SK-N-MC (cell line): Measurements from ENCODE around the gene MRAS.
"Not testable (repeated sequence)": the region's sequence is repeated elsewhere in the genome, so short reads cannot be mapped to it uniquely, and the experiment has no call there.

ENCODE experiments used
- DNase-seq: peaks from one replicate; pipeline ENCODE4 v3.0.0-alpha.2; 2011; ENCODE audit warnings: low read depth, low spot score
- H3K27ac ChIP-seq: fragments of 200-600 bp; sonication (generic); 2 replicates; pipeline ENCODE4 v1.5.1; 2016; ENCODE audit warnings: mixed run types
- H3K36me3 ChIP-seq: fragments of 200-600 bp; sonication (generic); 2 replicates; pipeline ENCODE4 v1.6.1; 2017; ENCODE audit warnings: antibody characterized with exemption, low read length, mixed read lengths; ENCODE audit not compliant: insufficient read depth
- H3K4me3 ChIP-seq: fragments of 200-600 bp; sonication (generic); 2 replicates; pipeline ENCODE4 v1.5.1; 2016
- H3K9ac ChIP-seq: fragments of 200-600 bp; sonication (generic); 2 replicates; pipeline ENCODE4 v1.8.0; 2017; ENCODE audit warnings: mixed run types, mixed read lengths; ENCODE audit not compliant: insufficient read length
- H3K9me3 ChIP-seq: fragments of 200-600 bp; sonication (generic); 2 replicates; pipeline ENCODE4 v1.6.1; 2017; ENCODE audit warnings: low read depth, mild to moderate bottlenecking, antibody characterized with exemption, low read length, moderate library complexity, mixed read lengths
- EZH2 ChIP-seq: fragments of 200-600 bp; sonication (generic); IDR thresholded peaks from one replicate; pipeline ENCODE4 v1.6.1; 2017; ENCODE audit warnings: antibody characterized with exemption
- FOXP2 ChIP-seq: optimal IDR thresholded peaks from 2 replicates; pipeline ENCODE3; 2011; ENCODE audit warnings: mild to moderate bottlenecking, moderate library complexity; ENCODE audit not compliant: insufficient read depth; ENCODE audit errors: extremely low read length, control extremely low read depth
- POLR2AphosphoS5 ChIP-seq: IDR thresholded peaks from 2 replicates; pipeline ENCODE4 v1.6.1; 2012; ENCODE audit warnings: mild to moderate bottlenecking, low read depth, low read length, borderline replicate concordance

The MRAS gene

GRCh38 chr3:138405001-138405400 is 56.6 kb downstream of the MRAS start:
- Histone ChIP-seq H3K27ac (no peak overlapping the region), H3K36me3 (no peaks in the 10 kb centered on the region), H3K4me3 (no peak overlapping the region), H3K9me3 (no peaks in the 10 kb centered on the region), H3K9ac (no peak overlapping the region)
- TF ChIP-seq EZH2, result no peak
- no peak for TF ChIP-seq FOXP2
- no peak for TF ChIP-seq POLR2AphosphoS5
- no peak for DNase-seq

GRCh38 chr3:138405486-138405885 is 57.1 kb downstream of the MRAS start:
- Histone ChIP-seq H3K27ac (no peak overlapping the region), H3K9me3 (no peaks in the 10 kb centered on the region), H3K36me3 (no peaks in the 10 kb centered on the region), H3K9ac (no peak overlapping the region), H3K4me3 (no peak overlapping the region)
- TF ChIP-seq FOXP2 (no peak), POLR2AphosphoS5 (no peak), EZH2 (no peak)
- no peak for DNase-seq

DNA sequence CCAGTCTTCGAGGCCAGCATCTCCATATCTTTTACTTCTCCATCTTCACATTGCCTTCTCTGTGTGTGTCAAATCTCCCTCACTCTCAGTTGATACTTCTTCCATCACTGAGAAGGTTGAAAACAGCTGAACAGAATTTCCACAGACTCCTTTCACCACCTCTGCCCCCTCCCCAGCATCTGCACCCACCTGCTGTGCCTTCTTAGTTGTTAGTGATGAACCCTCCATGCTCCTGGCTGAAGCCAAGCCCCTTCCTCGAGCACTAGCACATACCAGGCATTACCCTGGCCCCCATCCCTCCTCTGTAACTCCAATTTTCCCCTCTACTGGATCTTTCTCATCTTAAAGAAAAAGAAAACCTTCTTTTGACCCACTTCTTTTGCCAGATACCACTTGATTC is 58.2 kb downstream of the MRAS start:
- H3K9ac ChIP-seq, result no peak overlapping the region
- no peaks in the 10 kb centered on the region for H3K9me3 ChIP-seq
- H3K36me3 ChIP-seq, result no peaks in the 10 kb centered on the region
- DNase-seq, result no peak
- H3K4me3 ChIP-seq, result no peak overlapping the region
- TF ChIP-seq EZH2 (no peak), POLR2AphosphoS5 (no peak), FOXP2 (no peak)
- no peak overlapping the region for H3K27ac ChIP-seq

DNA sequence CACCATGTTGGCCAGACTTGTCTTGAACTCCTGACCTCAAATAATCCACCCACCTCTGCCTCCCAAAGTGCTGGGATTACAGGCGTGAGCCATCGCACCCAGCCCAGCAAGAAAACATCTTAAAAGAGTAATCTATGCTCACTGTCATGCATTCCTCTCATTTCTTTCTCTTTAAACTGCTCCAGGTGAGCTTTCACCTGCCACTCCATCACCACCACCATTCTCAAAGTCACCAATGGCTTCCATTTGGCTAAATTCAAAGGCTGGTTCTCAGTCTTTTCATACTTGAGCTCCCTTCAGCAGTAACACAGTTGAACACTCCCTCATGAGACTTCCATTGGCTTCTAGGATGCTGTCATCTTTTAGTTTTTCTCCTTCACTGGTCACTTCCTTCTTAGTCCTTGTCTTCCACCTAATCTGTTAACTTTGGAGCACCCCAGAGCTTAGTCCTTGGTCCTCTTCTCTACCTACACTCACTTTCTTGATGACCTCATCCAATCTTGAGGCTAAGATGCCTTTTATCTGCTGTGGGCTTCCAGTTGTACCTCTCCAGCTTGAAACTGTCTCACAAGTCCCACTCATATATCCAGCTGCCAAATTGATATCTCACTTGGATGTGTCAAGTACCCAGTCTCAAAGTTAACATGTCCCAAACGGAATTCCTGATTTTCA is 59.0 kb downstream of the MRAS start:
- TF ChIP-seq FOXP2, result no peak
- TF ChIP-seq EZH2, result no peak
- no peak for TF ChIP-seq POLR2AphosphoS5
- Histone ChIP-seq H3K9me3 (no peaks in the 10 kb centered on the region), H3K4me3 (no peak overlapping the region), H3K9ac (no peak overlapping the region), H3K36me3 (no peaks in the 10 kb centered on the region), H3K27ac (no peak overlapping the region)
- no peak for DNase-seq

- H3K4me3 ChIP-seq, result no peak overlapping the region
- no peaks in the 10 kb centered on the region for H3K9me3 ChIP-seq
- no peak overlapping the region for H3K9ac ChIP-seq
- H3K27ac ChIP-seq, result no peak overlapping the region
- H3K36me3 ChIP-seq, result no peaks in the 10 kb centered on the region
- no peak for DNase-seq
- TF ChIP-seq POLR2AphosphoS5 (no peak), EZH2 (no peak), FOXP2 (no peak)
Measured at GRCh38 chr3:138408751-138409570, 60.6 kb downstream of the MRAS start.

DNA sequence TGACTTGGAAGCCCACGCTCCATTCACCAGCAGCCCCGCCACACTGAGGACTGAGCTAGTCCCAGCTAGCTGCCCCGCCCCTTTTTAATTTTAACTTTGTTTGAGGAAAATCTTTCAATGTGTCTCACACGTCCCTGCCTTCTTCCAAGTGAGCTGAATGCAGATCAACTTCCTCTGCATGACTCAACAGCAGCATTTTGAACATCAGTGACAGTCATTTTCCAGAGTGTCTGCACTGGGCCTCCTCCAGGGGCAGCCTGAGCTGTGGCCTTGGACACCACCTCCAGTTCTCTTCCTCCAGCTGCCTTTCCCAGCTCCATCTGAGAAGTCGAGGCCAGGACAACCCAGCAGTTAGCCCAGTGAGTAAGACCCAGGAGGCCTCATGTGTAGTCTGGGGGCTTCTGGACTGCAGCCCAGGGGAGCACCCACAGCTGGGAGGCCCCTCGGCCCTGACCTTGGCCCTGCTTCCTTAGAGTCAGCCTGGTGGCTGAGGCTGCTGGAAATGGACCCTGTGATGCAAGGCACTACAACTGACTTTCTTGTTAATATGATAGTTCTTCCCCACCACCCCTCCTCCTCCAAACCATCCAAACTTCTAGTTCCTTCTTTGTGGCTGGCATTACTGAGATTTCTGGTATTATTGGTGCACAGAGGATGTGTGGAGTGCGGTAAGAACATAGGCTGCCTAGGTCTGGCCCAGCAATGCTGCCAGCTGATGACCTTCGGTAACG is 64.6 kb downstream of the MRAS start:
- H3K36me3 ChIP-seq, result no peaks in the 10 kb centered on the region
- no peak overlapping the region for H3K4me3 ChIP-seq
- H3K27ac ChIP-seq, result no peak overlapping the region
- no peak for DNase-seq
- no peak overlapping the region for H3K9ac ChIP-seq
- no peaks in the 10 kb centered on the region for H3K9me3 ChIP-seq
- TF ChIP-seq FOXP2 (no peak), POLR2AphosphoS5 (no peak), EZH2 (no peak)

DNA sequence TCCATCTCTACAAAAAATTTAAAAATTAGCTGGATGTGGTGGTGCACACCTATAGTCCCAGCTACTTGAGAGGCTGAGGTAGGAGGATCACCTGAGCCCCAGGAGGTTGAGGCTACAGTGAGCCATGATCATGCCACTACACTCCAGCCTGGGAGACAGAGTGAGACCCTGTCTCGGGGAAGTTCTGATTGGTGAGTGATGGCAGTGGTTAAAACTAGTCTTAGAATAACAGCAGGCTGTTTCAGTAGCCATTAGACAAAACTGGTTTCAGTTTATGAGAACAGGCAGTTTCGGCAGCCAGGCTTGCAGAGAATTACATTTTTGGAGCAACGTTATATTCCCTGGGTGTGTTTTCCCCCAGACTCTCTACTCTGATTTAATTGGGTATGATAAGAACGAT is 67.9 kb downstream of the MRAS start:
- H3K27ac ChIP-seq, H3K9ac ChIP-seq: not testable (repeated sequence)

DNA sequence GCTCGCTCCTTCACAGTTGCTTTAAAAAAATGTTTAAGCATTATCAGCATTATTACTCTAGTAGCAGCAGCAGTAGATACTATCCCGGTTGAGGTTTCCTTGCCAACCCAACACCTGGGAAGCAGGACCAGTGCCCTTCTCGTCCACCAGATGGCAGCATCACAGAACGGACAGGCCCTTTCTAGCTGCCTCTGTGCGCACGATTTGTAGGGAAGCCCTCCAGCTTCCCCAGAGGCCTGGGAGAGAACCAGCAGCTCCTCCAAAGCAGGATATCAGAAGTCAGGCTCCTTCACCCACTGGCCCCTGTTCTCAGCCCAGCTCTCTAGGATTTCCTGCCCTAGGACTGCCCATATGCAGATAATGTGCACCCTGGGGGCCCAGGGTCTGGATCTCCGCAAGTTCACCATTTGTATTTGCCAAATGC is 69.2 kb downstream of the MRAS start:
- Histone ChIP-seq H3K9ac (no peak overlapping the region), H3K36me3 (no peaks in the 10 kb centered on the region), H3K27ac (no peak overlapping the region), H3K4me3 (no peak overlapping the region), H3K9me3 (no peaks in the 10 kb centered on the region)
- DNase-seq, result peak; percentile 20
- no peak for TF ChIP-seq FOXP2
- TF ChIP-seq EZH2, result no peak

More for the DNA sequence above, 67.9 kb downstream of the MRAS start:
- DNase-seq, H3K9me3 ChIP-seq, H3K4me3 ChIP-seq, H3K36me3 ChIP-seq: not testable (repeated sequence)
